ENCODE data around the gene LANCL3.

The LANCL3 gene

DNA sequence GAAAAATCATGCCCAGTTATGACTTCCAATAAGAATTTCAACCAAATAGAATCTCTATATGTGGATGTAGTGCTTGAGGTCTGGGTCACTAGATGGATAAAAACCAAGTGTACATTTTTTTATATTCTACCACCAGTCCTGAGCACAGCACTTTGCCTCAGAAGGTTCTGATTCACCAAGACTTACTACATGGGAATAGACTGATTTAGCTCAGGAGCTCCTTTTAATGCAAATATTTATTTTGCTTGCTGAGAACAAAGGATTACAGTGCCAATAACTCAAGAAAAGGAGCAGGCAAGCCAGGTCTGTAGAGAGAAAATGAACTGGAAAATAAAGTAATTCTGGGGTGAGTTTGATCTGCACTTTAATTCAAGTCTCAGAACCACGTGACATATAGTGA lies 107.8 kb downstream of the LANCL3 start:
- H3K9ac ChIP-seq (ENCODE audit: low read length) = no peak overlapping the region
- H3K4me1 ChIP-seq (ENCODE audit: control insufficient read depth, insufficient read depth, low read depth, low read length) = no peaks in the 10 kb centered on the region
- no peak overlapping the region for H3K18ac ChIP-seq (ENCODE audit: low read depth in 1 of 2, low read length in 2 of 2)
- H2AK5ac ChIP-seq (ENCODE audit: low read length, severe bottlenecking) = no peak overlapping the region
- peaks cover 0 to 10% of the 10 kb centered on the region in 2 experiments for H3K27me3 ChIP-seq (ENCODE audit: control insufficient read depth in 1 of 2, insufficient read depth in 1 of 2, low read length in 2 of 2)
- H2BK15ac ChIP-seq (ENCODE audit: low read depth, poor library complexity, severe bottlenecking) = no peak overlapping the region
- no peak for DNase-seq
- no CpG with 5 or more reads among the region's 1 CpG for WGBS
- H3K4me3 ChIP-seq (ENCODE audit: insufficient read depth in 1 of 2, low read depth in 1 of 2, low read length in 2 of 2) = no peak overlapping the region
- H2BK5ac ChIP-seq (ENCODE audit: low read depth, low read length, poor library complexity, severe bottlenecking) = no peak overlapping the region
- H3K36me3 ChIP-seq (ENCODE audit: control insufficient read depth in 1 of 2, insufficient read depth in 2 of 2, low read depth in 1 of 2, low read length in 2 of 2) = no peaks in the 10 kb centered on the region
- no peak overlapping the region for H2BK12ac ChIP-seq (ENCODE audit: low read length in 2 of 2)
- H3K4ac ChIP-seq (ENCODE audit: low read depth in 1 of 2, low read length in 2 of 2) = no peak overlapping the region
- no peak overlapping the region for H3K4me2 ChIP-seq (ENCODE audit: low read length, poor library complexity, severe bottlenecking)
- no peak overlapping the region for H2BK120ac ChIP-seq (ENCODE audit: low read depth, low read length)
- H2AFZ ChIP-seq (ENCODE audit: low read depth, low read length) = no peak overlapping the region
- no peak overlapping the region for H3K27ac ChIP-seq (ENCODE audit: low read length, poor library complexity, severe bottlenecking)
- no peaks in the 10 kb centered on the region for H3K9me3 ChIP-seq (ENCODE audit: control insufficient read depth, low read length)
- no peak overlapping the region for H3K14ac ChIP-seq (ENCODE audit: low read length in 2 of 2)
- no peak overlapping the region for H3K23ac ChIP-seq (ENCODE audit: low read length in 2 of 2)
- H4K91ac ChIP-seq (ENCODE audit: low read length) = no peak overlapping the region
- H3K79me1 ChIP-seq (replicated peaks; ENCODE audit: low read length, poor library complexity, severe bottlenecking) = no peaks in the 10 kb centered on the region
- H4K8ac ChIP-seq (ENCODE audit: low read length) = no peak overlapping the region

GRCh38 chrX:37679888-37680287 lies 108.4 kb downstream of the LANCL3 start:
- peaks cover 0 to 10% of the 10 kb centered on the region in 2 experiments for H3K27me3 ChIP-seq (ENCODE audit: control insufficient read depth in 1 of 2, insufficient read depth in 1 of 2, low read length in 2 of 2)
- no peak overlapping the region for H3K14ac ChIP-seq (ENCODE audit: low read length in 2 of 2)
- no peak overlapping the region for H4K91ac ChIP-seq (ENCODE audit: low read length)
- no peak overlapping the region for H2BK120ac ChIP-seq (ENCODE audit: low read depth, low read length)
- no peak overlapping the region for H2BK12ac ChIP-seq (ENCODE audit: low read length in 2 of 2)
- H3K4ac ChIP-seq (ENCODE audit: low read depth in 1 of 2, low read length in 2 of 2) = no peak overlapping the region
- H3K4me1 ChIP-seq (ENCODE audit: control insufficient read depth, insufficient read depth, low read depth, low read length) = no peaks in the 10 kb centered on the region
- H3K4me2 ChIP-seq (ENCODE audit: low read length, poor library complexity, severe bottlenecking) = no peak overlapping the region
- H3K27ac ChIP-seq (ENCODE audit: low read length, poor library complexity, severe bottlenecking) = no peak overlapping the region
- no peaks in the 10 kb centered on the region for H3K9me3 ChIP-seq (ENCODE audit: control insufficient read depth, low read length)
- no peak overlapping the region for H2AFZ ChIP-seq (ENCODE audit: low read depth, low read length)
- H3K79me1 ChIP-seq (replicated peaks; ENCODE audit: low read length, poor library complexity, severe bottlenecking) = no peaks in the 10 kb centered on the region
- no peak overlapping the region for H2BK5ac ChIP-seq (ENCODE audit: low read depth, low read length, poor library complexity, severe bottlenecking)
- H2AK5ac ChIP-seq (ENCODE audit: low read length, severe bottlenecking) = no peak overlapping the region
- no peak for DNase-seq
- H3K36me3 ChIP-seq (ENCODE audit: control insufficient read depth in 1 of 2, insufficient read depth in 2 of 2, low read depth in 1 of 2, low read length in 2 of 2) = no peaks in the 10 kb centered on the region
- no peak overlapping the region for H3K23ac ChIP-seq (ENCODE audit: low read length in 2 of 2)
- H2BK15ac ChIP-seq (ENCODE audit: low read depth, poor library complexity, severe bottlenecking) = no peak overlapping the region
- H3K18ac ChIP-seq (ENCODE audit: low read depth in 1 of 2, low read length in 2 of 2) = no peak overlapping the region
- H3K4me3 ChIP-seq (ENCODE audit: insufficient read depth in 1 of 2, low read depth in 1 of 2, low read length in 2 of 2) = no peak overlapping the region
- no peak overlapping the region for H4K8ac ChIP-seq (ENCODE audit: low read length)
- H3K9ac ChIP-seq (ENCODE audit: low read length) = no peak overlapping the region
- 83% methylated on average over 1 of the region's 1 CpG for WGBS

DNA sequence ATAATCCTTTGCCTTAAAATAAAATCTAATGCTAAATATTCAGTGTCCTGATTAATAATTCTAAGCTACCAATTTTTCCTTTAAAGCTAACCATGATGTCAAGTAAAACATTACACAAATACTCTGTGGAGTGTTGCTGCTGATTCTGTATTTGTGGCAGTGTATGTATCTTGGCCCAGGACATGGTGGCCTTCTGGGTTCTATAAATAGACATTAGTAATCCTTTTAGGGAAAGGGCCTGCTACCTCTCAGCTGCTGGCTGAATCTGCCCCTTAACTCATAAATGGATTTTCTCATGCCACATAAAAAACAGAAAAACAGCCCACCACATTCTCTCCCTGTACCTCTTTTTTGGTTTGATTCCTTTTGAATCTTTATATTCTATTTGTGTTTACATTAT lies 113.0 kb downstream of the LANCL3 start:
- Histone ChIP-seq H3K14ac (ENCODE audit: low read length in 2 of 2) (no peak overlapping the region), H2BK120ac (ENCODE audit: low read depth, low read length) (no peak overlapping the region), H3K4me2 (ENCODE audit: low read length, poor library complexity, severe bottlenecking) (no peak overlapping the region), H4K8ac (ENCODE audit: low read length) (no peak overlapping the region), H3K9me3 (ENCODE audit: control insufficient read depth, low read length) (no peaks in the 10 kb centered on the region), H3K27ac (ENCODE audit: low read length, poor library complexity, severe bottlenecking) (no peak overlapping the region), H3K4me1 (ENCODE audit: control insufficient read depth, insufficient read depth, low read depth, low read length) (peaks cover 4% of the 10 kb centered on the region), H2AFZ (ENCODE audit: low read depth, low read length) (no peak overlapping the region), H2BK12ac (ENCODE audit: low read length in 2 of 2) (no peak overlapping the region), H4K91ac (ENCODE audit: low read length) (no peak overlapping the region), H3K36me3 (ENCODE audit: control insufficient read depth in 1 of 2, insufficient read depth in 2 of 2, low read depth in 1 of 2, low read length in 2 of 2) (no peaks in the 10 kb centered on the region), H2BK15ac (ENCODE audit: low read depth, poor library complexity, severe bottlenecking) (no peak overlapping the region), H3K79me1 (replicated peaks; ENCODE audit: low read length, poor library complexity, severe bottlenecking) (no peaks in the 10 kb centered on the region), H3K27me3 (ENCODE audit: control insufficient read depth in 1 of 2, insufficient read depth in 1 of 2, low read length in 2 of 2) (peaks cover 0 to 14% of the 10 kb centered on the region in 2 experiments), H3K18ac (ENCODE audit: low read depth in 1 of 2, low read length in 2 of 2) (no peak overlapping the region), H2BK5ac (ENCODE audit: low read depth, low read length, poor library complexity, severe bottlenecking) (no peak overlapping the region), H3K4me3 (ENCODE audit: insufficient read depth in 1 of 2, low read depth in 1 of 2, low read length in 2 of 2) (no peak overlapping the region), H3K9ac (ENCODE audit: low read length) (no peak overlapping the region), H2AK5ac (ENCODE audit: low read length, severe bottlenecking) (no peak overlapping the region), H3K4ac (ENCODE audit: low read depth in 1 of 2, low read length in 2 of 2) (no peak overlapping the region), H3K23ac (ENCODE audit: low read length in 2 of 2) (no peak overlapping the region)
- DNase-seq = peak; percentile 7

DNA sequence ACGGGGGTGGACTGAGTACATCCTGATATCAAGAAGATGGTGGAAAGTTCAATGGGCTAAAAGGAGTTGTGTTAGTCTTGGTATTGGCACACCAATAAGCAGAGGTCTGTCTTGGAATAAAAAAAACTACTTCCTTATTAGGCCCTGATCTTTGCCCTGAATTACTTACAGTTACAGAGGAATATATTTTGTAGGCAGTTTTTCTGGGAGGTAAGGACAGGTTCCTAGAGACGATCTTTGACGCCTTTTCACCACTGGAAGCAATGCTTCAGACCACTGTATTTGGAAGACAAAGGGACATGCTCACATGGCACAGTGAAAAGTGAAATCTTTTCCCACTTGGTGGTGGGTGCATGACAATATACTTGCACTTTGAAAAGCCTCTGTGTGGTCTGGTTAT lies 113.5 kb downstream of the LANCL3 start:
- Histone ChIP-seq H3K18ac (ENCODE audit: low read depth in 1 of 2, low read length in 2 of 2) (no peak overlapping the region), H3K14ac (ENCODE audit: low read length in 2 of 2) (no peak overlapping the region), H2BK120ac (ENCODE audit: low read depth, low read length) (no peak overlapping the region), H2AK5ac (ENCODE audit: low read length, severe bottlenecking) (no peak overlapping the region), H2BK12ac (ENCODE audit: low read length in 2 of 2) (no peak overlapping the region), H3K9me3 (ENCODE audit: control insufficient read depth, low read length) (no peaks in the 10 kb centered on the region), H3K27ac (ENCODE audit: low read length, poor library complexity, severe bottlenecking) (no peak overlapping the region), H3K4me1 (ENCODE audit: control insufficient read depth, insufficient read depth, low read depth, low read length) (peaks cover 4% of the 10 kb centered on the region), H3K4ac (ENCODE audit: low read depth in 1 of 2, low read length in 2 of 2) (no peak overlapping the region), H4K8ac (ENCODE audit: low read length) (no peak overlapping the region), H3K27me3 (ENCODE audit: control insufficient read depth in 1 of 2, insufficient read depth in 1 of 2, low read length in 2 of 2) (peaks cover 0 to 14% of the 10 kb centered on the region in 2 experiments), H3K9ac (ENCODE audit: low read length) (no peak overlapping the region), H3K4me3 (ENCODE audit: insufficient read depth in 1 of 2, low read depth in 1 of 2, low read length in 2 of 2) (peak overlapping the region in 1 of 2 experiments; percentile 60), H3K79me1 (replicated peaks; ENCODE audit: low read length, poor library complexity, severe bottlenecking) (no peaks in the 10 kb centered on the region), H3K4me2 (ENCODE audit: low read length, poor library complexity, severe bottlenecking) (peak overlapping the region; percentile 84), H3K23ac (ENCODE audit: low read length in 2 of 2) (no peak overlapping the region), H4K91ac (ENCODE audit: low read length) (no peak overlapping the region), H2BK15ac (ENCODE audit: low read depth, poor library complexity, severe bottlenecking) (no peak overlapping the region), H3K36me3 (ENCODE audit: control insufficient read depth in 1 of 2, insufficient read depth in 2 of 2, low read depth in 1 of 2, low read length in 2 of 2) (no peaks in the 10 kb centered on the region), H2BK5ac (ENCODE audit: low read depth, low read length, poor library complexity, severe bottlenecking) (no peak overlapping the region), H2AFZ (ENCODE audit: low read depth, low read length) (no peak overlapping the region)
- WGBS = 34% methylated on average over 3 of the region's 3 CpGs
- DNase-seq = no peak
